Adipose tissue (tissue), 3 donors: ENCODE results near the gene ORC4. TPM values are rescaled to one million over a fixed set of nuclear protein-coding genes. Genes with fewer than 3 reads are reported as not detected.
A peak's percentile ranks its signal among the peaks of the same experiment; 100 is the strongest.

ENCODE experiments used
- H3K27ac ChIP-seq: one replicate; pipeline ENCODE4 v1.5.1; 2013; ENCODE audit warnings: low read depth, low read length
- WGBS, 3 donors: extraction: QIAGEN DNeasy Blood & Tissue Kit; methylation state at CpG; one replicate each; pipeline ENCODE4 v1.1.7; 2013; 5-methylcytosine and 5-hydroxymethylcytosine counted together
- polyA plus RNA-seq, 3 donors: library from polyadenylated mRNA; stranded (reverse); fragments of 200-250 nt; gene quantifications; one replicate each; pipeline ENCODE4 v1.2.3, GENCODE V29; 2013
- donor health status: healthy with polysubstance abuse.
- donor health status: Bipolar disorder and iron deficiency.
- donor health status: healthy.

The ORC4 gene
- polyA plus RNA-seq = 10 to 100 TPM in 1 of 3 donors, 1 to 10 TPM in 2; 8.3 to 14.4 (median 8.9) TPM

GRCh38 chr2:148020111-148021058 lies at the start of gene ORC4:
ORC4 (minus strand) TSS chr2:148020737; CDS start chr2:147975958, 44,779 bp downstream.
- H3K27ac ChIP-seq = peak within 1 kb of the TSS; percentile 97
- 0 to 1% (median 1%) methylated on average over 49 to 52 of the region's 52 CpGs for WGBS, 3 donors

GRCh38 chr2:148067801-148068200 lies 47.3 kb upstream of the ORC4 start:
- 85 to 100% (median 91%) methylated on average over 1 of the region's 1 CpG for WGBS, 3 donors

GRCh38 chr2:148065936-148066335 lies 45.4 kb upstream of the ORC4 start:
- no peak overlapping the region for H3K27ac ChIP-seq
- 95 to 97% (median 97%) methylated on average over 6 of the region's 6 CpGs for WGBS, 3 donors

More at GRCh38 chr2:148067801-148068200, 47.3 kb upstream of the ORC4 start:
- H3K27ac ChIP-seq = no peak overlapping the region

GRCh38 chr2:148063633-148064032 lies 43.1 kb upstream of the ORC4 start:
- H3K27ac ChIP-seq = no peak overlapping the region
- WGBS, 3 donors = 32 to 85% (median 70%) methylated on average over 2 of the region's 2 CpGs

GRCh38 chr2:148058641-148059040 lies 38.1 kb upstream of the ORC4 start:
- 91 to 92% (median 91%) methylated on average over 1 of the region's 1 CpG for WGBS, 3 donors
- no peak overlapping the region for H3K27ac ChIP-seq

GRCh38 chr2:148052687-148053086 lies 32.1 kb upstream of the ORC4 start:
- WGBS, 3 donors = 92 to 100% (median 98%) methylated on average over 3 of the region's 3 CpGs
- H3K27ac ChIP-seq = no peak overlapping the region

- no peak overlapping the region for H3K27ac ChIP-seq
Observed at GRCh38 chr2:148049284-148049683, 28.7 kb upstream of the ORC4 start.

GRCh38 chr2:148048475-148049221 lies 28.1 kb upstream of the ORC4 start:
- WGBS, 3 donors = 86 to 97% (median 95%) methylated on average over 1 of the region's 1 CpG

GRCh38 chr2:148046802-148047201 lies 26.3 kb upstream of the ORC4 start:
- 67 to 97% (median 73%) methylated on average over 1 of the region's 1 CpG for WGBS, 3 donors
- H3K27ac ChIP-seq = no peak overlapping the region

More at GRCh38 chr2:148048475-148049221, 28.1 kb upstream of the ORC4 start:
- H3K27ac ChIP-seq = no peak overlapping the region

GRCh38 chr2:148044322-148044721 lies 23.8 kb upstream of the ORC4 start:
- 94 to 99% (median 98%) methylated on average over 2 of the region's 2 CpGs for WGBS, 3 donors
- H3K27ac ChIP-seq = no peak overlapping the region

GRCh38 chr2:148042219-148042618 lies 21.7 kb upstream of the ORC4 start:
- no peak overlapping the region for H3K27ac ChIP-seq
- WGBS, 3 donors = 90 to 96% (median 96%) methylated on average over 2 of the region's 2 CpGs

- no peak overlapping the region for H3K27ac ChIP-seq
- 90 to 94% (median 94%) methylated on average over 1 of the region's 1 CpG for WGBS, 3 donors
Observed at GRCh38 chr2:148039783-148040182, 19.2 kb upstream of the ORC4 start.

- H3K27ac ChIP-seq = no peak overlapping the region
Observed at GRCh38 chr2:148032215-148032614, 11.7 kb upstream of the ORC4 start.

GRCh38 chr2:148031152-148031551 lies 10.6 kb upstream of the ORC4 start:
- H3K27ac ChIP-seq = no peak overlapping the region

More at GRCh38 chr2:148032215-148032614, 11.7 kb upstream of the ORC4 start:
- 73 to 85% (median 82%) methylated on average over 4 of the region's 4 CpGs for WGBS, 3 donors

- WGBS, 3 donors = 79 to 88% (median 88%) methylated on average over 1 of the region's 1 CpG
- no peak overlapping the region for H3K27ac ChIP-seq
Observed at GRCh38 chr2:148028781-148029180, 8.2 kb upstream of the ORC4 start.

GRCh38 chr2:148027822-148028221 lies 7.3 kb upstream of the ORC4 start:
- 61 to 93% (median 91%) methylated on average over 1 of the region's 1 CpG for WGBS, 3 donors
- no peak overlapping the region for H3K27ac ChIP-seq

- H3K27ac ChIP-seq = no peak overlapping the region
- 92 to 98% (median 96%) methylated on average over 2 of the region's 2 CpGs for WGBS, 3 donors
Observed at GRCh38 chr2:148026573-148026972, 6.0 kb upstream of the ORC4 start.

- no peak overlapping the region for H3K27ac ChIP-seq
Observed at GRCh38 chr2:148023861-148024260, 3.3 kb upstream of the ORC4 start.

- H3K27ac ChIP-seq = no peak overlapping the region
- WGBS, 3 donors = 87 to 90% (median 89%) methylated on average over 2 of the region's 2 CpGs
Observed at GRCh38 chr2:148022882-148023281, 2.3 kb upstream of the ORC4 start.
